ENCODE results near the gene MYH14. TPM values are rescaled to one million over a fixed set of nuclear protein-coding genes. Genes with fewer than 3 reads are reported as not detected.

The MYH14 gene
- total RNA-seq, 1 donor from 2014 or later, result 146 TPM

GRCh38 chr19:50252111-50252886 lies 48.9 kb downstream of the MYH14 start:
- H3K27ac ChIP-seq, result no peak overlapping the region
- no peaks in the 10 kb centered on the region for H3K9me3 ChIP-seq
- H3K27me3 ChIP-seq, result no peaks in the 10 kb centered on the region
- TF ChIP-seq, protein P1, sequence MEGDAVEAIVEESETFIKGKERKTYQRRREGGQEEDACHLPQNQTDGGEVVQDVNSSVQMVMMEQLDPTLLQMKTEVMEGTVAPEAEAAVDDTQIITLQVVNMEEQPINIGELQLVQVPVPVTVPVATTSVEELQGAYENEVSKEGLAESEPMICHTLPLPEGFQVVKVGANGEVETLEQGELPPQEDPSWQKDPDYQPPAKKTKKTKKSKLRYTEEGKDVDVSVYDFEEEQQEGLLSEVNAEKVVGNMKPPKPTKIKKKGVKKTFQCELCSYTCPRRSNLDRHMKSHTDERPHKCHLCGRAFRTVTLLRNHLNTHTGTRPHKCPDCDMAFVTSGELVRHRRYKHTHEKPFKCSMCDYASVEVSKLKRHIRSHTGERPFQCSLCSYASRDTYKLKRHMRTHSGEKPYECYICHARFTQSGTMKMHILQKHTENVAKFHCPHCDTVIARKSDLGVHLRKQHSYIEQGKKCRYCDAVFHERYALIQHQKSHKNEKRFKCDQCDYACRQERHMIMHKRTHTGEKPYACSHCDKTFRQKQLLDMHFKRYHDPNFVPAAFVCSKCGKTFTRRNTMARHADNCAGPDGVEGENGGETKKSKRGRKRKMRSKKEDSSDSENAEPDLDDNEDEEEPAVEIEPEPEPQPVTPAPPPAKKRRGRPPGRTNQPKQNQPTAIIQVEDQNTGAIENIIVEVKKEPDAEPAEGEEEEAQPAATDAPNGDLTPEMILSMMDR (IDR thresholded peaks at IDR 0.05), result peak; percentile 67
- intact Hi-C loops (cut with DNase I), result no loop called here
- H3K4me1 ChIP-seq, result no peaks in the 10 kb centered on the region
- peaks cover 2% of the 10 kb centered on the region for H3K36me3 ChIP-seq
- ATAC-seq, result peak; percentile 80
- H3K4me3 ChIP-seq, result no peak overlapping the region
- DNase-seq, result no peak

- intact Hi-C loops (cut with DNase I), result no loop called here
- no peaks in the 10 kb centered on the region for H3K27me3 ChIP-seq
- H3K36me3 ChIP-seq, result peaks cover 8% of the 10 kb centered on the region
- DNase-seq (no peak), ATAC-seq (no peak)
- TF ChIP-seq, protein P1 (IDR thresholded peaks at IDR 0.05), result no peak
- no peaks in the 10 kb centered on the region for H3K4me1 ChIP-seq
- H3K4me3 ChIP-seq, result no peak overlapping the region
- no peaks in the 10 kb centered on the region for H3K9me3 ChIP-seq
- no peak overlapping the region for H3K27ac ChIP-seq
Observed at GRCh38 chr19:50252887-50253268, 49.5 kb downstream of the MYH14 start.

DNA sequence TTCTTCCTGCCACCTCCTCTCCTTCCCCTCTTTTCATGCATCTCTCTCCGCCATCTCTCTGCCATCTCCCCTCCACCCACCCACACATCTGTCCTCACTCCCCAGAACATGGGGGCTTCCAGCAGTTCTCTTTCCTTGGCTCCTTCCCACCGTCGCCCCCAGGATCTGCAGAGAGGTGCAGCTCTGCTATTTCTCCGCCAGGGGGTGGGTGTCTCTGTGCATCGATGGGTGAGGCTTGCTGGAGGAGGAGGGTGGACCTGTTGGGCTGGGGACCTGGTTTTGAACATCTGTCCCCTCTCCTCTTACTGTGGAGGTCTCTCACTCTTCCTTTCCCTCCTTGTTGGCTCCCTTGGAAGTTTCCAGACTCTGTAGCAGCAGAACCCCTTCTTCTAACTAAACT lies 51.7 kb downstream of the MYH14 start:
- Histone ChIP-seq H3K27me3 (no peaks in the 10 kb centered on the region), H3K9me3 (no peaks in the 10 kb centered on the region), H3K36me3 (peaks cover 10% of the 10 kb centered on the region), H3K4me1 (no peaks in the 10 kb centered on the region), H3K27ac (no peak overlapping the region), H3K4me3 (no peak overlapping the region)
- no peak for DNase-seq
- TF ChIP-seq, protein P1 (IDR thresholded peaks at IDR 0.05), result no peak
- intact Hi-C loops (cut with DNase I), result no loop called here
- ATAC-seq, result no peak

DNA sequence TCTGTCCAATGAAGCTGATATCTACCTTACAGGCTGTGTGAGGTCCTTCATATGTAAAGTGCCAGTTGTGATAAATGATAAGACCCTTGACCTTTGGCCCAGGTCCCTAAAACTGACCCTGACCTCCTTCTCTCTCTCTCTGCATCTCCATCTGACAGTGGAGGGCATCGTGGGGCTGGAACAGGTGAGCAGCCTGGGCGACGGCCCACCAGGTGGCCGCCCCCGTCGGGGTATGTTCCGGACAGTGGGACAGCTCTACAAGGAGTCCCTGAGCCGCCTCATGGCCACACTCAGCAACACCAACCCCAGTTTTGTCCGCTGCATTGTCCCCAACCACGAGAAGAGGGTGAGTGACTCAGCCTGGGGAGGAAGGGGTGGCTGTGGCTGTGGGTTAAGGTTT lies 53.7 kb downstream of the MYH14 start:
- H3K27me3 ChIP-seq, result no peaks in the 10 kb centered on the region
- peaks cover 14% of the 10 kb centered on the region for H3K36me3 ChIP-seq
- no peaks in the 10 kb centered on the region for H3K4me1 ChIP-seq
- no peak for DNase-seq
- ATAC-seq, result no peak
- TF ChIP-seq, protein P1 (IDR thresholded peaks at IDR 0.05), result no peak
- intact Hi-C loops (cut with DNase I), result no loop called here
- H3K27ac ChIP-seq, result no peak overlapping the region
- no peaks in the 10 kb centered on the region for H3K9me3 ChIP-seq
- no peak overlapping the region for H3K4me3 ChIP-seq

GRCh38 chr19:50258918-50259372 lies 55.5 kb downstream of the MYH14 start:
- H3K4me1 ChIP-seq, result no peaks in the 10 kb centered on the region
- ATAC-seq, result peak; percentile 60
- H3K36me3 ChIP-seq, result peaks cover 14% of the 10 kb centered on the region
- H3K9me3 ChIP-seq, result no peaks in the 10 kb centered on the region
- H3K27me3 ChIP-seq, result no peaks in the 10 kb centered on the region
- no peak overlapping the region for H3K4me3 ChIP-seq
- TF ChIP-seq, protein P1 (IDR thresholded peaks at IDR 0.05), result peak; percentile 58
- no peak for DNase-seq
- intact Hi-C loops (cut with DNase I), result no loop called here
- no peak overlapping the region for H3K27ac ChIP-seq

All from upper lobe of right lung (tissue), 1 donor.